Stomach (tissue), 4 donors: ENCODE results near the gene ANTXRL.

Experiments
- EP300 ChIP-seq: sonication (generic); formaldehyde crosslinking; IDR thresholded peaks from one replicate; pipeline ENCODE4 v1.6.1; 2017; ENCODE audit warnings: antibody characterized with exemption
- POLR2A ChIP-seq, 4 donors: fragments of 450-650 bp; IDR thresholded peaks; one replicate each; pipeline ENCODE4 v1.6.1; 2016; ENCODE audit warnings: antibody characterized with exemption in 4 of 4, control low read depth in 2 of 4, mild to moderate bottlenecking in 1 of 4, moderate library complexity in 1 of 4
- TF ChIP-seq, protein P1 (sequence below), 7 experiments: fragments of 450-650 bp in 4 of 7; fragments of 200-600 bp in 3 of 7; sonication (generic) in 3 of 7; IDR thresholded peaks; one replicate each; pipeline ENCODE4 v1.5.1; 2016 to 2019; ENCODE audit warnings: antibody characterized with exemption in 7 of 7, control low read depth in 2 of 7, mild to moderate bottlenecking in 1 of 7

DNA sequence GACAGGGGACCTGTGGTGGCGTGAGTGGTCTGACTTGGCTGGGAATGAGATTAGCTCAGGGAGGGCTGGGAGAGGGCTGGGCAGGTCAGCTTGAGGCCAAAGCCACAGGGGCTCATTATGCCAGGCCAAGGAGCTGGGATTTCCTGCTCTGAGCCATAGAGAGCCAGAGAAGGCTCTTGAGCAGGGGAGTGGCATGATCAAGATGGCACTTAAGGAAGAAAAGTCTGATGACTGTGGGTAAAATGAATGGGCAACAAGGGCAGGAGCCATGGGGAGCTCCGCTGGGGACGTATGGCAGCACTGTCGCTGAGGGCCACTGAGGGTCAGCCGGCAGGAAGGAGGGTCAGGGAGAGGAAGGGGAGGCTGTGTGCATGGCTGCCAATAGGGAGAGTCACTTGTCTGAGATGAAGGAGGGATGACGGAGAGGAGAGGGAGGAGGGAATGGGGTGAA, 5.8 kb downstream of the ANTXRL start:
- TF ChIP-seq, protein P1, sequence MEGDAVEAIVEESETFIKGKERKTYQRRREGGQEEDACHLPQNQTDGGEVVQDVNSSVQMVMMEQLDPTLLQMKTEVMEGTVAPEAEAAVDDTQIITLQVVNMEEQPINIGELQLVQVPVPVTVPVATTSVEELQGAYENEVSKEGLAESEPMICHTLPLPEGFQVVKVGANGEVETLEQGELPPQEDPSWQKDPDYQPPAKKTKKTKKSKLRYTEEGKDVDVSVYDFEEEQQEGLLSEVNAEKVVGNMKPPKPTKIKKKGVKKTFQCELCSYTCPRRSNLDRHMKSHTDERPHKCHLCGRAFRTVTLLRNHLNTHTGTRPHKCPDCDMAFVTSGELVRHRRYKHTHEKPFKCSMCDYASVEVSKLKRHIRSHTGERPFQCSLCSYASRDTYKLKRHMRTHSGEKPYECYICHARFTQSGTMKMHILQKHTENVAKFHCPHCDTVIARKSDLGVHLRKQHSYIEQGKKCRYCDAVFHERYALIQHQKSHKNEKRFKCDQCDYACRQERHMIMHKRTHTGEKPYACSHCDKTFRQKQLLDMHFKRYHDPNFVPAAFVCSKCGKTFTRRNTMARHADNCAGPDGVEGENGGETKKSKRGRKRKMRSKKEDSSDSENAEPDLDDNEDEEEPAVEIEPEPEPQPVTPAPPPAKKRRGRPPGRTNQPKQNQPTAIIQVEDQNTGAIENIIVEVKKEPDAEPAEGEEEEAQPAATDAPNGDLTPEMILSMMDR (IDR thresholded peaks at IDR 0.05), result no peak
- TF ChIP-seq EP300 (no peak), POLR2A (IDR thresholded peaks at IDR 0.05) (no peak)
